Smooth muscle cell (in vitro differentiated cells): ENCODE results near the gene CST8. TPM values are rescaled to one million over a fixed set of nuclear protein-coding genes. Genes with fewer than 3 reads are reported as not detected.

ENCODE experiments used
- DNase-seq: peaks from one replicate; lab custom pipeline; 2025; ENCODE audit not compliant: unreplicated experiment; lab: John Stamatoyannopoulos, UW
- H2AFZ ChIP-seq: fragments of 200-600 bp; sonication (generic); 2 replicates; pipeline ENCODE4 v1.6.0; 2016; ENCODE audit warnings: antibody characterized with exemption, low read depth, mild to moderate bottlenecking
- H3F3A ChIP-seq: fragments of 200-600 bp; sonication (generic); 2 replicates; pipeline ENCODE4 v1.6.0; 2017; ENCODE audit warnings: antibody characterized with exemption, low read depth
- H3K27ac ChIP-seq: fragments of 200-600 bp; sonication (generic); 2 replicates; pipeline ENCODE4 v1.5.1; 2016; ENCODE audit warnings: low read depth, mild to moderate bottlenecking
- H3K27me3 ChIP-seq: fragments of 200-600 bp; sonication (generic); 2 replicates; pipeline ENCODE4 v1.6.1; 2016; ENCODE audit warnings: low read depth, mild to moderate bottlenecking
- H3K36me3 ChIP-seq: fragments of 200-600 bp; sonication (generic); 2 replicates; pipeline ENCODE4 v1.5.1; 2016; ENCODE audit warnings: low read depth
- H3K4me1 ChIP-seq: fragments of 200-600 bp; sonication (generic); 2 replicates; pipeline ENCODE4 v1.5.1; 2016; ENCODE audit warnings: low read depth
- H3K4me2 ChIP-seq: fragments of 200-600 bp; sonication (generic); 2 replicates; pipeline ENCODE4 v1.6.0; 2016; ENCODE audit warnings: mild to moderate bottlenecking
- H3K4me3 ChIP-seq: fragments of 200-600 bp; sonication (generic); 2 replicates; pipeline ENCODE4 v1.5.1; 2016; ENCODE audit warnings: mild to moderate bottlenecking
- H3K79me2 ChIP-seq: fragments of 200-600 bp; sonication (generic); 2 replicates; pipeline ENCODE4 v1.6.0; 2016; ENCODE audit warnings: low read depth, mild to moderate bottlenecking
- H3K9ac ChIP-seq: fragments of 200-600 bp; sonication (generic); 2 replicates; pipeline ENCODE4 v1.6.0; 2016; ENCODE audit warnings: low read depth
- H3K9me3 ChIP-seq: fragments of 200-600 bp; sonication (generic); replicated peaks from 2 replicates; pipeline ENCODE4 v1.5.1; 2016; ENCODE audit warnings: low read depth
- H4K20me1 ChIP-seq: fragments of 200-600 bp; sonication (generic); 2 replicates; pipeline ENCODE4 v1.6.0; 2016; ENCODE audit warnings: low read depth
- CTCF ChIP-seq: fragments of 200-600 bp; sonication (generic); IDR thresholded peaks from 2 replicates; pipeline ENCODE4 v1.5.1; 2017; ENCODE audit warnings: borderline replicate concordance, mild to moderate bottlenecking, antibody characterized with exemption; ENCODE audit not compliant: insufficient read depth, poor library complexity, severe bottlenecking
- WGBS: methylation state at CpG from one replicate; pipeline ENCODE4 v1.1.7; 2016; ENCODE audit warnings: low lambda C conversion rate; 5-methylcytosine and 5-hydroxymethylcytosine counted together
- polyA plus RNA-seq: library from polyadenylated mRNA; unstranded; fragments of >200 nt; fragmentation: Nextera tagmentation; extraction: Ambion mirVana; gene quantifications from 2 replicates; pipeline ENCODE4 v1.2.1, GENCODE V29; 2016
- total RNA-seq: library from RNA; depleted of rRNA; stranded (reverse); fragments of >200 nt; gene quantifications from 2 replicates; pipeline ENCODE4 v1.2.3, GENCODE V29; 2014

CST8 gene
- total and polyA plus RNA-seq, 2 experiments from 2014 or later, result not detected

DNA sequence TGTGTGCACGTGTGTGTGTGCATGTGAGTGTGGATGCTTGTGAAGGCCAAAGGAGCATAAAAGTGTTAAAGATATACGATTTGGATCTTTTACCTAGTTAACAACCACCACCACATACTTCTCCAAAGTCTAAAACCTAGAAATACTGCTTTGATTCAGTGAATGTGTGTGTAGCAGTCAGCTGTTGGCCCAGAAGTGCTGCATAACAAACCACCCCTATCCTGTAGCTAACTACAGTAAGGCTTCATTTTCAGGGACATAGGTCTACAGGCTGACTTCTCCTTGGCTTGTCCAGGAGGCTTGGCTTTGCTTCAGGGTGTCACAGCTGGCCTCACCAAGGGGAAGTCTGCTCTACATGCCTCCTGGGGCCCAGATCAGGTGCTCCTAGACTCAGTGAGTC, 2.4 kb upstream of the CST8 start:
- no peak overlapping the region for H3K4me2 ChIP-seq
- no peaks in the 10 kb centered on the region for H3K4me1 ChIP-seq
- 83% methylated on average over 2 of the region's 2 CpGs for WGBS
- no peaks in the 10 kb centered on the region for H3K27me3 ChIP-seq
- H3K9me3 ChIP-seq, result no peaks in the 10 kb centered on the region
- DNase-seq, result no peak
- H3K79me2 ChIP-seq, result no peaks in the 10 kb centered on the region
- H3K36me3 ChIP-seq, result no peaks in the 10 kb centered on the region
- H3F3A ChIP-seq, result no peaks in the 10 kb centered on the region
- no peak overlapping the region for H3K4me3 ChIP-seq
- H3K9ac ChIP-seq, result no peak overlapping the region
- no peak overlapping the region for H2AFZ ChIP-seq
- TF ChIP-seq CTCF, result no peak
- no peaks in the 10 kb centered on the region for H4K20me1 ChIP-seq
- H3K27ac ChIP-seq, result no peak overlapping the region

DNA sequence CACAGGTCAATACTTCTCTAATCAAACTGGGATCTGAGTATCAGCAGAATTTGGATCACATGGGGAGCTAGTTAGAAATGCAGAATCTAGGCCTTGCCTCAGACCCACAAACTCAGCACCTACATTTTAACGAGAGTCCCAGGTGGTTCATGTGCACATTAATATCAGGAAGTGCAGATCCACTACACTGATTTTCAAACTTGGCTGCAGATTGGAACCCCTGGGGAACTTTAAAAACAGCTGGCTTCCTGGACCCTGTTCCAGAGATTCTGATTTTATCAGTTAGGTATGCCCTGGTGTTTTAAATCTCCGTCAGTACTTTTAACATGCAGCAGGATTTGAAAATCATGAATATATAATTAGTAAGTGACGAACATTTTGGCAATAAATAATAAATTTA, 1.9 kb upstream of the CST8 start:
- Histone ChIP-seq H3K36me3 (no peaks in the 10 kb centered on the region), H3K27me3 (no peaks in the 10 kb centered on the region), H3K4me2 (no peak overlapping the region), H3K4me3 (no peak overlapping the region), H3F3A (no peaks in the 10 kb centered on the region), H4K20me1 (no peaks in the 10 kb centered on the region), H3K27ac (no peak overlapping the region), H3K4me1 (no peaks in the 10 kb centered on the region), H2AFZ (no peak overlapping the region), H3K9ac (no peak overlapping the region), H3K9me3 (no peaks in the 10 kb centered on the region), H3K79me2 (no peaks in the 10 kb centered on the region)
- 96% methylated on average over 3 of the region's 3 CpGs for WGBS
- no peak for DNase-seq
- no peak for TF ChIP-seq CTCF

GRCh38 chr20:23492292-23492691, 1.4 kb downstream of the CST8 start:
- Histone ChIP-seq H3K27me3 (no peaks in the 10 kb centered on the region), H3K4me2 (no peak overlapping the region), H2AFZ (no peak overlapping the region), H4K20me1 (no peaks in the 10 kb centered on the region), H3K9ac (no peak overlapping the region), H3K4me1 (no peaks in the 10 kb centered on the region), H3K36me3 (no peaks in the 10 kb centered on the region), H3K9me3 (no peaks in the 10 kb centered on the region), H3F3A (no peaks in the 10 kb centered on the region), H3K27ac (no peak overlapping the region), H3K4me3 (no peak overlapping the region), H3K79me2 (no peaks in the 10 kb centered on the region)
- TF ChIP-seq CTCF, result no peak
- no peak for DNase-seq

DNA sequence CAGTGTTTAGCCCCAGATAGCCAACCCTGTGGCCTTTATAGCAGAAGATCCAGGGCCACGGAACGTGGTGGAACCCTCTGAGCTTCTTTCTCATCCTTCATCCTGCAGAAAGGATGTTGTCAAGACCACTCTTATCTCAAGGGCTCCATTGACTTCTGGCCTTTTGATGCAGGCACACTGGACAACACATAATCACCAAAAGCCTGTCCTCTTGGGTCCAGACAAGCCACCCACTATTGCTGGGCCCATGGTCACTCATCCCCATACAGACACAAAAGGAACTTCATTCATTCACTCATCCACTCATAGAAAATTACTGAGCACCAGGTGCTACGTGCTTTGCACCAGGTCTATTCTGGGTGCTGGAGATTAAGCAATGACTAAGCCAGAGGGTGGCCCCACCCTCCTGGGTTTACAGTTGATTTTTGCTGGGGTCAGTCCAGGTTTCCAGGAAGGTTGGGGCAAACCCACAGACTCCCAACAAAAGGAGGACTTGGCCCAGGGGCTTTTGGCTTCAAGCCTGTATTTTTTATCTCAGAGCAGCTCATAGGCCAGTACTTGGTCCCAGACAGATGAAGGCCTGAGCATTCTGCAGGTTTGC, 2.4 kb downstream of the CST8 start:
- Histone ChIP-seq H3K4me3 (no peak overlapping the region), H3K79me2 (no peaks in the 10 kb centered on the region), H3K9ac (no peak overlapping the region), H3K4me2 (no peak overlapping the region), H4K20me1 (no peaks in the 10 kb centered on the region), H3K27me3 (no peaks in the 10 kb centered on the region), H3K27ac (no peak overlapping the region), H3F3A (no peaks in the 10 kb centered on the region), H3K36me3 (no peaks in the 10 kb centered on the region), H3K9me3 (no peaks in the 10 kb centered on the region), H3K4me1 (no peaks in the 10 kb centered on the region), H2AFZ (no peak overlapping the region)
- WGBS, result 87% methylated on average over 3 of the region's 3 CpGs
- TF ChIP-seq CTCF, result no peak
- DNase-seq, result no peak
